ENCODE data around the gene SYNJ2. TPM values are rescaled to one million over a fixed set of nuclear protein-coding genes. Genes with fewer than 3 reads are reported as not detected.

SYNJ2 gene
- polyA plus RNA-seq, 2 donors, result 5.7 to 8.1 TPM

DNA sequence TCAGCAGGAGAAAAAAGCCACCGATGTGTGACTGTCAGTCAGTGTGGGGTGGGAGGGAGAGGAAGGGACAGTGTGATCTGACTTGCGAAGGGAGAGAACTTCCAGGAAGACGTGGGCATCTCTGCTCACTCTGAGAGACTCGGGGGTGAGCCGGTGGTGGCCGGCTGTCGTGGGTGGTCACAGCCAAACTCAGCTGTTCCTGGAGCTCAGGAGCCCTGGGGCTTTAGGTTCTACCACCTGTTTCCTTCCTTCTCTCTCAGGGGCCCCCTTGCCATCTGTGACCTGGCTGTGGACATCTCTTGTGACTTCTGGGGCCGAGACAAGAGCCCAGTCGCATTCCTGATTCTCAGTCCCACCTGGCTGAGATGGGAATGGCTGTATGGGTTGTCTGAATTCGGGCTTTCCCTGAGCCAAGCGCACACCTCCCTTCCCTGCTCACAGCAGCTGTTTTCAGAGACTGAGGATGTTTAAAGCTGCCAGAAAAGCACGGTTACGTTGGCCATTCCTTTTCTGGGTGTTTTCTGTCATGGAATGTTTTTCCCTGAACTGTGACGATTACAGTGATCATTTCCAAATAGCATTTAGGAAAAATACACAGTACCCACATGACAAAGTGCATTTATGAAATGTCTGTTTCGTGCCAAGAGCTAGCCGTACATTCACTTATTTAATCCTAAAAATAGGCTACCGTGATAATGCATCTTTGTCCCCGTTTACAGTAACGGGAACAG is 36.5 kb downstream of the SYNJ2 start:
- Histone ChIP-seq H3K4me1 (ENCODE audit: control insufficient read depth in 2 of 2, insufficient read depth in 2 of 2, low read length in 1 of 2) (peaks cover 11% of the 10 kb centered on the region in 2 donors), H3K9me3 (ENCODE audit: control insufficient read depth in 2 of 2, insufficient read depth in 1 of 2, low read depth in 1 of 2, low read length in 1 of 2) (peaks cover 0 to 2% of the 10 kb centered on the region in 2 donors), H3K27ac (ENCODE audit: low read depth in 2 of 2, low read length in 1 of 2) (peak overlapping the region; percentile 6 to 74), H3K4me3 (ENCODE audit: low read depth in 1 of 2, low read length in 2 of 2) (no peak overlapping the region), H3K36me3 (ENCODE audit: control insufficient read depth in 2 of 2, insufficient read depth in 2 of 2, low read length in 1 of 2) (peaks cover 2 to 6% of the 10 kb centered on the region in 2 donors), H3K27me3 (ENCODE audit: control insufficient read depth in 1 of 2, insufficient read depth in 2 of 2, low read length in 2 of 2) (no peaks in the 10 kb centered on the region)
- 47 to 55% methylated on average over 19 of the region's 19 CpGs for WGBS, 2 donors

GRCh38 chr6:158018851-158019361 is 37.2 kb downstream of the SYNJ2 start:
- Histone ChIP-seq H3K27ac (ENCODE audit: low read depth in 2 of 2, low read length in 1 of 2) (peak overlapping the region; percentile 4 to 54), H3K36me3 (ENCODE audit: control insufficient read depth in 2 of 2, insufficient read depth in 2 of 2, low read length in 1 of 2) (peaks cover 2 to 6% of the 10 kb centered on the region in 2 donors), H3K27me3 (ENCODE audit: control insufficient read depth in 1 of 2, insufficient read depth in 2 of 2, low read length in 2 of 2) (no peaks in the 10 kb centered on the region), H3K9me3 (ENCODE audit: control insufficient read depth in 2 of 2, insufficient read depth in 1 of 2, low read depth in 1 of 2, low read length in 1 of 2) (peaks cover 0 to 2% of the 10 kb centered on the region in 2 donors), H3K4me1 (ENCODE audit: control insufficient read depth in 2 of 2, insufficient read depth in 2 of 2, low read length in 1 of 2) (peaks cover 11% of the 10 kb centered on the region in 2 donors), H3K4me3 (ENCODE audit: low read depth in 1 of 2, low read length in 2 of 2) (no peak overlapping the region)
- 42 to 57% methylated on average over 15 of the region's 15 CpGs for WGBS, 2 donors

- Histone ChIP-seq H3K4me1 (ENCODE audit: control insufficient read depth in 2 of 2, insufficient read depth in 2 of 2, low read length in 1 of 2) (peaks cover 11% of the 10 kb centered on the region in 2 donors), H3K27ac (ENCODE audit: low read depth in 2 of 2, low read length in 1 of 2) (peak overlapping the region in 1 of 2 donors; percentile 54)
Measured at GRCh38 chr6:158019416-158019815, 37.8 kb downstream of the SYNJ2 start.

DNA sequence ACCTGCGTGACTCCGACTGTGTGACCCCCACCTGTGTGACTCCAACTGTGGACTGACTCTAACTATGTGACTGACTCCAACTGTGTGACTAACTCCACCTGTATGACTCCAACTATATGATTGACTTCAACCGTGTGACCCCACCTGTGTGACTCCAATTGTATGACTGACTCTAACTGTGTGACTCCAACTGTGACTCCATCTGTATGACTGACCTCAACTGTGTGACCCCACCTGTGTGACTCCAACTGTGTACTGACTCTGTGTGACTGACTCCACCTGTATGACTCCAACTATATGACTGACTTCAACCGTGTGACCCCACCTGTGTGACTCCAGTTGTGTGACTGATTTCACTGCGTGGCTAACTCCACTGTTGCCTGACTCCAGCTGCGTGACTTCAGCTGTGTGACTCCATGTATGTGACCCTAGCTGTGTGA is 38.6 kb downstream of the SYNJ2 start:
- H3K9me3 ChIP-seq (ENCODE audit: control insufficient read depth in 2 of 2, insufficient read depth in 1 of 2, low read depth in 1 of 2, low read length in 1 of 2), result peaks cover 0 to 2% of the 10 kb centered on the region in 2 donors
- peaks cover 2 to 6% of the 10 kb centered on the region in 2 donors for H3K36me3 ChIP-seq (ENCODE audit: control insufficient read depth in 2 of 2, insufficient read depth in 2 of 2, low read length in 1 of 2)
- peaks cover 11% of the 10 kb centered on the region in 2 donors for H3K4me1 ChIP-seq (ENCODE audit: control insufficient read depth in 2 of 2, insufficient read depth in 2 of 2, low read length in 1 of 2)
- no peaks in the 10 kb centered on the region for H3K27me3 ChIP-seq (ENCODE audit: control insufficient read depth in 1 of 2, insufficient read depth in 2 of 2, low read length in 2 of 2)
- WGBS, 2 donors, result 80% methylated on average over 6 of the region's 6 CpGs
- H3K4me3 ChIP-seq (ENCODE audit: low read depth in 1 of 2, low read length in 2 of 2), result no peak overlapping the region
- peak overlapping the region; percentile 2 to 50 for H3K27ac ChIP-seq (ENCODE audit: low read depth in 2 of 2, low read length in 1 of 2)

More at GRCh38 chr6:158019416-158019815, 37.8 kb downstream of the SYNJ2 start:
- 92 to 93% methylated on average over 8 of the region's 8 CpGs for WGBS, 2 donors
- Histone ChIP-seq H3K4me3 (ENCODE audit: low read depth in 1 of 2, low read length in 2 of 2) (no peak overlapping the region), H3K9me3 (ENCODE audit: control insufficient read depth in 2 of 2, insufficient read depth in 1 of 2, low read depth in 1 of 2, low read length in 1 of 2) (peaks cover 0 to 2% of the 10 kb centered on the region in 2 donors), H3K27me3 (ENCODE audit: control insufficient read depth in 1 of 2, insufficient read depth in 2 of 2, low read length in 2 of 2) (no peaks in the 10 kb centered on the region), H3K36me3 (ENCODE audit: control insufficient read depth in 2 of 2, insufficient read depth in 2 of 2, low read length in 1 of 2) (peaks cover 2 to 6% of the 10 kb centered on the region in 2 donors)

- 82 to 85% methylated on average over 2 of the region's 2 CpGs for WGBS, 2 donors
- peaks cover 0 to 2% of the 10 kb centered on the region in 2 donors for H3K9me3 ChIP-seq (ENCODE audit: control insufficient read depth in 2 of 2, insufficient read depth in 1 of 2, low read depth in 1 of 2, low read length in 1 of 2)
- no peaks in the 10 kb centered on the region for H3K27me3 ChIP-seq (ENCODE audit: control insufficient read depth in 1 of 2, insufficient read depth in 2 of 2, low read length in 2 of 2)
- peak overlapping the region; percentile 2 to 50 for H3K27ac ChIP-seq (ENCODE audit: low read depth in 2 of 2, low read length in 1 of 2)
- no peak overlapping the region for H3K4me3 ChIP-seq (ENCODE audit: low read depth in 1 of 2, low read length in 2 of 2)
- H3K4me1 ChIP-seq (ENCODE audit: control insufficient read depth in 2 of 2, insufficient read depth in 2 of 2, low read length in 1 of 2), result peaks cover 11% of the 10 kb centered on the region in 2 donors
- H3K36me3 ChIP-seq (ENCODE audit: control insufficient read depth in 2 of 2, insufficient read depth in 2 of 2, low read length in 1 of 2), result peaks cover 2 to 6% of the 10 kb centered on the region in 2 donors
Measured at GRCh38 chr6:158020811-158021210, 39.1 kb downstream of the SYNJ2 start.

- peaks cover 2 to 6% of the 10 kb centered on the region in 2 donors for H3K36me3 ChIP-seq (ENCODE audit: control insufficient read depth in 2 of 2, insufficient read depth in 2 of 2, low read length in 1 of 2)
- WGBS, 2 donors, result 94 to 96% methylated on average over 4 of the region's 4 CpGs
- H3K27ac ChIP-seq (ENCODE audit: low read depth in 2 of 2, low read length in 1 of 2), result no peak overlapping the region
- H3K9me3 ChIP-seq (ENCODE audit: control insufficient read depth in 2 of 2, insufficient read depth in 1 of 2, low read depth in 1 of 2, low read length in 1 of 2), result peaks cover 0 to 2% of the 10 kb centered on the region in 2 donors
- no peaks in the 10 kb centered on the region for H3K27me3 ChIP-seq (ENCODE audit: control insufficient read depth in 1 of 2, insufficient read depth in 2 of 2, low read length in 2 of 2)
- no peak overlapping the region for H3K4me3 ChIP-seq (ENCODE audit: low read depth in 1 of 2, low read length in 2 of 2)
- peaks cover 15 to 16% of the 10 kb centered on the region in 2 donors for H3K4me1 ChIP-seq (ENCODE audit: control insufficient read depth in 2 of 2, insufficient read depth in 2 of 2, low read length in 1 of 2)
Measured at GRCh38 chr6:158021376-158021775, 39.7 kb downstream of the SYNJ2 start.

GRCh38 chr6:158021814-158022748 is 40.4 kb downstream of the SYNJ2 start:
- H3K36me3 ChIP-seq (ENCODE audit: control insufficient read depth in 2 of 2, insufficient read depth in 2 of 2, low read length in 1 of 2), result peaks cover 2 to 6% of the 10 kb centered on the region in 2 donors
- no peaks in the 10 kb centered on the region for H3K27me3 ChIP-seq (ENCODE audit: control insufficient read depth in 1 of 2, insufficient read depth in 2 of 2, low read length in 2 of 2)
- peaks cover 0 to 2% of the 10 kb centered on the region in 2 donors for H3K9me3 ChIP-seq (ENCODE audit: control insufficient read depth in 2 of 2, insufficient read depth in 1 of 2, low read depth in 1 of 2, low read length in 1 of 2)
- H3K4me3 ChIP-seq (ENCODE audit: low read depth in 1 of 2, low read length in 2 of 2), result no peak overlapping the region
- H3K27ac ChIP-seq (ENCODE audit: low read depth in 2 of 2, low read length in 1 of 2), result no peak overlapping the region
- H3K4me1 ChIP-seq (ENCODE audit: control insufficient read depth in 2 of 2, insufficient read depth in 2 of 2, low read length in 1 of 2), result peaks cover 13 to 16% of the 10 kb centered on the region in 2 donors
- WGBS, 2 donors, result 94 to 96% methylated on average over 14 of the region's 14 CpGs

DNA sequence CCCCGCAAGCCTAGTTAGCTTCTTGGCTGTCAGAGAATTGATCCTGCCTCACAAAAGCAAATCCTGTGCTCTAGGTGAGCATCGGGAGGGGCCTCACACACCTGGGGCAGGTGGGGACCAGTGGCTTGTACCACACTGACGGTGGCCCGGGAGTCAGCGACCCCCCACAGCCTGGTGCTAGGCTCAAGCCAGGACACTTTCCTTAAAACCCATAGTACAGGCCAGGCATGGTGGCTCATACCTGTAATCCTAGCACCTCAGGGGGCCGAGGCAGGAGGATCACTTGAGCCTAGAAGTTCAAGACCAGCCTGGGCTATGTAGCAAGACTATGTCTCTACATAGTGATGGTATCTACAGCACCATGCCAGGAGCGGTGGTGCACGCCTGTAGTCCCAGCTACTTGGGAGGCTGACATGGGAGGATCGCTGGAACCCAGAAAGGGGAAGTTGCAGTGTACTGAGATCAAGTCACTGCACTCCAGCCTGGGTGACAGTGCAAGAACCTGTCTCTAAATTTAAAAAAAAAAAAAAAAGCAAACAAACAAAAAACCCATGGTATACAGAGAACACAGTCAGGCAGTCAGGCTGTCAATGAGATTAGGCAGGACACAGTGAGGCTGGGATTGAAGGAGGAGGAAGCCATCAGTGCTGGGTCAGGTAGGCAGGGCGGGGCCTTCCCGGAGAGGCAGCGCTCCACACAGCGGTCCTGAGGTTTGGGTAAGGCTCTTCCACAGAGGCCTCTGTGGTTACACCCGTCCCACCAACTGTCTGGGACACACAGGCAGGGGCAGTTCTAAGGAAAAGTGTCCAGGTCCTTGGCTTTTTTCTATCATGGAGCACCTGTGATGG is 41.3 kb downstream of the SYNJ2 start:
- Histone ChIP-seq H3K27me3 (ENCODE audit: control insufficient read depth in 1 of 2, insufficient read depth in 2 of 2, low read length in 2 of 2) (no peaks in the 10 kb centered on the region), H3K4me1 (ENCODE audit: control insufficient read depth in 2 of 2, insufficient read depth in 2 of 2, low read length in 1 of 2) (peaks cover 15 to 18% of the 10 kb centered on the region in 2 donors), H3K9me3 (ENCODE audit: control insufficient read depth in 2 of 2, insufficient read depth in 1 of 2, low read depth in 1 of 2, low read length in 1 of 2) (peaks cover 0 to 2% of the 10 kb centered on the region in 2 donors), H3K36me3 (ENCODE audit: control insufficient read depth in 2 of 2, insufficient read depth in 2 of 2, low read length in 1 of 2) (peaks cover 2% of the 10 kb centered on the region in 2 donors), H3K27ac (ENCODE audit: low read depth in 2 of 2, low read length in 1 of 2) (no peak overlapping the region), H3K4me3 (ENCODE audit: low read depth in 1 of 2, low read length in 2 of 2) (no peak overlapping the region)
- 95 to 96% methylated on average over 14 of the region's 14 CpGs for WGBS, 2 donors
